Mesothelial cell of epicardium (in vitro differentiated cells): ENCODE data around the gene LONRF3. TPM values are rescaled to one million over a fixed set of nuclear protein-coding genes. Genes with fewer than 3 reads are reported as not detected.
"Not testable (repeated sequence)": the region's sequence is repeated elsewhere in the genome, so short reads cannot be mapped to it uniquely, and the experiment has no call there.

Source experiments
- DNase-seq, 2 experiments: peaks; one replicate each; pipeline ENCODE4 v3.0.0; 2021; ENCODE audit warnings: low spot score in 2 of 2; ENCODE audit not compliant: unreplicated experiment in 2 of 2
- H3K27ac Mint-ChIP-seq: 2 replicates; pipeline ENCODE4 v1.8.0; 2021; ENCODE audit warnings: mixed read lengths
- H3K27me3 Mint-ChIP-seq: 2 replicates; pipeline ENCODE4 v1.8.0; 2021; ENCODE audit warnings: low read depth, mixed read lengths
- H3K36me3 Mint-ChIP-seq: 2 replicates; pipeline ENCODE4 v1.8.0; 2021; ENCODE audit warnings: mixed read lengths
- H3K4me1 Mint-ChIP-seq: 2 replicates; pipeline ENCODE4 v1.8.0; 2021; ENCODE audit warnings: mixed read lengths
- H3K4me3 Mint-ChIP-seq: 2 replicates; pipeline ENCODE4 v1.8.0; 2021; ENCODE audit warnings: mild to moderate bottlenecking, moderate library complexity, mixed read lengths
- H3K9me3 Mint-ChIP-seq: 2 replicates; pipeline ENCODE4 v1.8.0; 2021; ENCODE audit warnings: mixed read lengths
- CTCF ChIP-seq: fragments of 200-600 bp; sonication (generic); IDR thresholded peaks from one replicate; pipeline ENCODE4 v1.5.0; 2021; ENCODE audit warnings: antibody characterized with exemption; ENCODE audit not compliant: unreplicated experiment
- total RNA-seq: library from RNA; stranded (reverse); gene quantifications from 3 replicates; pipeline ENCODE4 v1.2.1, GENCODE V29; 2021

The LONRF3 gene
- total RNA-seq, 1 donor from 2014 or later: 1.6 TPM

- DNase-seq: no peak
- Mint-ChIP-seq H3K27ac (no peak overlapping the region), H3K9me3 (peaks cover 35% of the 10 kb centered on the region), H3K36me3 (peaks cover 9% of the 10 kb centered on the region), H3K4me3 (no peak overlapping the region), H3K27me3 (no peaks in the 10 kb centered on the region), H3K4me1 (no peaks in the 10 kb centered on the region)
- TF ChIP-seq CTCF: no peak
These were observed 38.7 kb downstream of the LONRF3 start for GRCh38 chrX:119013164-119013563.

GRCh38 chrX:119015407-119016237, 41.2 kb downstream of the LONRF3 start:
- TF ChIP-seq CTCF: no peak
- Mint-ChIP-seq H3K9me3 (peaks cover 38% of the 10 kb centered on the region), H3K27me3 (no peaks in the 10 kb centered on the region), H3K36me3 (peaks cover 9% of the 10 kb centered on the region), H3K4me1 (no peaks in the 10 kb centered on the region), H3K4me3 (no peak overlapping the region), H3K27ac (no peak overlapping the region)
- DNase-seq: no peak

- no peak for TF ChIP-seq CTCF
- peaks cover 9% of the 10 kb centered on the region for H3K36me3 Mint-ChIP-seq
- no peaks in the 10 kb centered on the region for H3K27me3 Mint-ChIP-seq
- DNase-seq: no peak
- no peak overlapping the region for H3K4me3 Mint-ChIP-seq
- no peaks in the 10 kb centered on the region for H3K4me1 Mint-ChIP-seq
- H3K27ac Mint-ChIP-seq: no peak overlapping the region
- peaks cover 44% of the 10 kb centered on the region for H3K9me3 Mint-ChIP-seq
These were observed 42.7 kb downstream of the LONRF3 start for GRCh38 chrX:119017077-119017476.

GRCh38 chrX:119025900-119026299, 51.5 kb downstream of the LONRF3 start:
- Mint-ChIP-seq H3K27ac (no peak overlapping the region), H3K27me3 (no peaks in the 10 kb centered on the region), H3K4me3 (no peak overlapping the region), H3K36me3 (no peaks in the 10 kb centered on the region), H3K4me1 (no peaks in the 10 kb centered on the region), H3K9me3 (peaks cover 32% of the 10 kb centered on the region)
- DNase-seq: no peak
- no peak for TF ChIP-seq CTCF

- H3K4me1 Mint-ChIP-seq, H3K4me3 Mint-ChIP-seq, H3K36me3 Mint-ChIP-seq, DNase-seq, H3K27me3 Mint-ChIP-seq, H3K27ac Mint-ChIP-seq: not testable (repeated sequence)
- H3K9me3 Mint-ChIP-seq: peaks cover 33% of the 10 kb centered on the region
These were observed 51.9 kb downstream of the LONRF3 start for GRCh38 chrX:119026344-119026743.

- not testable (repeated sequence) for H3K27me3 Mint-ChIP-seq, H3K36me3 Mint-ChIP-seq, H3K4me1 Mint-ChIP-seq, DNase-seq, H3K4me3 Mint-ChIP-seq, H3K27ac Mint-ChIP-seq
- H3K9me3 Mint-ChIP-seq: peaks cover 45% of the 10 kb centered on the region
These were observed 53.7 kb downstream of the LONRF3 start for GRCh38 chrX:119027960-119028732.
